NCI-H128 (cell line): Measurements from ENCODE around the gene COLEC11.
"Not testable (repeated sequence)": the region's sequence is repeated elsewhere in the genome, so short reads cannot be mapped to it uniquely, and the experiment has no call there.

Experiments used
- DNase-seq: peaks from one replicate; lab custom pipeline; 2025; ENCODE audit not compliant: unreplicated experiment; lab: John Stamatoyannopoulos, UW

The COLEC11 gene

GRCh38 chr2:3604991-3605961 is 10.4 kb downstream of the COLEC11 start:
- DNase-seq: no peak

- DNase-seq: no peak
These were observed 11.1 kb downstream of the COLEC11 start for GRCh38 chr2:3606028-3606369.

- DNase-seq: no peak
These were observed 11.7 kb downstream of the COLEC11 start for GRCh38 chr2:3606370-3607201.

GRCh38 chr2:3608373-3609278 is 13.7 kb downstream of the COLEC11 start:
- DNase-seq: no peak

GRCh38 chr2:3609279-3609673 is 14.4 kb downstream of the COLEC11 start:
- DNase-seq: not testable (repeated sequence)

- DNase-seq: no peak
These were observed 15.5 kb downstream of the COLEC11 start for GRCh38 chr2:3610415-3610814.

- DNase-seq: no peak
These were observed 16.1 kb downstream of the COLEC11 start for GRCh38 chr2:3610881-3611505.

- DNase-seq: no peak
These were observed 16.7 kb downstream of the COLEC11 start for GRCh38 chr2:3611589-3611988.

- no peak for DNase-seq
These were observed 18.0 kb downstream of the COLEC11 start for GRCh38 chr2:3612639-3613523.

- no peak for DNase-seq
These were observed 18.6 kb downstream of the COLEC11 start for GRCh38 chr2:3613524-3613905.

- DNase-seq: not testable (repeated sequence)
These were observed 19.8 kb downstream of the COLEC11 start for GRCh38 chr2:3614743-3615142.

GRCh38 chr2:3615541-3616200 is 20.8 kb downstream of the COLEC11 start:
- not testable (repeated sequence) for DNase-seq

- not testable (repeated sequence) for DNase-seq
These were observed 21.7 kb downstream of the COLEC11 start for GRCh38 chr2:3616435-3617197.

GRCh38 chr2:3617198-3617890 is 22.4 kb downstream of the COLEC11 start:
- no peak for DNase-seq

- no peak for DNase-seq
These were observed 23.5 kb downstream of the COLEC11 start for GRCh38 chr2:3618367-3618766.

- no peak for DNase-seq
These were observed 24.1 kb downstream of the COLEC11 start for GRCh38 chr2:3619033-3619432.

- DNase-seq: not testable (repeated sequence)
These were observed 24.7 kb downstream of the COLEC11 start for GRCh38 chr2:3619661-3620060.

GRCh38 chr2:3620834-3621233 is 25.9 kb downstream of the COLEC11 start:
- no peak for DNase-seq
